Measurements from ENCODE around the gene RASAL2.

GRCh38 chr1:178277793-178278530 lies 184.1 kb downstream of the RASAL2 start:
- TF ChIP-seq, protein P1, sequence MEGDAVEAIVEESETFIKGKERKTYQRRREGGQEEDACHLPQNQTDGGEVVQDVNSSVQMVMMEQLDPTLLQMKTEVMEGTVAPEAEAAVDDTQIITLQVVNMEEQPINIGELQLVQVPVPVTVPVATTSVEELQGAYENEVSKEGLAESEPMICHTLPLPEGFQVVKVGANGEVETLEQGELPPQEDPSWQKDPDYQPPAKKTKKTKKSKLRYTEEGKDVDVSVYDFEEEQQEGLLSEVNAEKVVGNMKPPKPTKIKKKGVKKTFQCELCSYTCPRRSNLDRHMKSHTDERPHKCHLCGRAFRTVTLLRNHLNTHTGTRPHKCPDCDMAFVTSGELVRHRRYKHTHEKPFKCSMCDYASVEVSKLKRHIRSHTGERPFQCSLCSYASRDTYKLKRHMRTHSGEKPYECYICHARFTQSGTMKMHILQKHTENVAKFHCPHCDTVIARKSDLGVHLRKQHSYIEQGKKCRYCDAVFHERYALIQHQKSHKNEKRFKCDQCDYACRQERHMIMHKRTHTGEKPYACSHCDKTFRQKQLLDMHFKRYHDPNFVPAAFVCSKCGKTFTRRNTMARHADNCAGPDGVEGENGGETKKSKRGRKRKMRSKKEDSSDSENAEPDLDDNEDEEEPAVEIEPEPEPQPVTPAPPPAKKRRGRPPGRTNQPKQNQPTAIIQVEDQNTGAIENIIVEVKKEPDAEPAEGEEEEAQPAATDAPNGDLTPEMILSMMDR (conservative IDR thresholded peaks at IDR 0.05; ENCODE audit: low read depth, low read length), result no peak
- TF ChIP-seq BHLHE40 (IDR thresholded peaks at IDR 0.05; ENCODE audit: low read depth, low read length) (no peak), POLR2A (IDR thresholded peaks at IDR 0.05; ENCODE audit: low read depth, low read length) (no peak), FOS (IDR thresholded peaks at IDR 0.05; ENCODE audit: low read depth, low read length) (no peak), MAZ (IDR thresholded peaks at IDR 0.05; ENCODE audit: borderline replicate concordance, low read depth, low read length) (no peak), CEBPB (IDR thresholded peaks at IDR 0.05; ENCODE audit: low read depth, low read length) (no peak), MXI1 (IDR thresholded peaks at IDR 0.05; ENCODE audit: borderline replicate concordance, low read depth, low read length) (no peak), CHD1 (IDR thresholded peaks at IDR 0.05; ENCODE audit: low read depth, low read length) (no peak), RCOR1 (IDR thresholded peaks at IDR 0.05; ENCODE audit: insufficient replicate concordance, low read length) (no peak), RFX5 (IDR thresholded peaks at IDR 0.05; ENCODE audit: low read depth, low read length) (no peak), SMC3 (IDR thresholded peaks at IDR 0.05; ENCODE audit: low read depth, low read length) (no peak), NFE2L2 (IDR thresholded peaks at IDR 0.05; ENCODE audit: low read depth, low read length) (no peak), RAD21 (IDR thresholded peaks at IDR 0.05; ENCODE audit: low read length) (no peak)
- TF ChIP-seq, protein P2, sequence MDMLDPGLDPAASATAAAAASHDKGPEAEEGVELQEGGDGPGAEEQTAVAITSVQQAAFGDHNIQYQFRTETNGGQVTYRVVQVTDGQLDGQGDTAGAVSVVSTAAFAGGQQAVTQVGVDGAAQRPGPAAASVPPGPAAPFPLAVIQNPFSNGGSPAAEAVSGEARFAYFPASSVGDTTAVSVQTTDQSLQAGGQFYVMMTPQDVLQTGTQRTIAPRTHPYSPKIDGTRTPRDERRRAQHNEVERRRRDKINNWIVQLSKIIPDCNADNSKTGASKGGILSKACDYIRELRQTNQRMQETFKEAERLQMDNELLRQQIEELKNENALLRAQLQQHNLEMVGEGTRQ (IDR thresholded peaks at IDR 0.05; ENCODE audit: low read depth, low read length), result no peak
